ENCODE results near the gene RAB42.

DNA sequence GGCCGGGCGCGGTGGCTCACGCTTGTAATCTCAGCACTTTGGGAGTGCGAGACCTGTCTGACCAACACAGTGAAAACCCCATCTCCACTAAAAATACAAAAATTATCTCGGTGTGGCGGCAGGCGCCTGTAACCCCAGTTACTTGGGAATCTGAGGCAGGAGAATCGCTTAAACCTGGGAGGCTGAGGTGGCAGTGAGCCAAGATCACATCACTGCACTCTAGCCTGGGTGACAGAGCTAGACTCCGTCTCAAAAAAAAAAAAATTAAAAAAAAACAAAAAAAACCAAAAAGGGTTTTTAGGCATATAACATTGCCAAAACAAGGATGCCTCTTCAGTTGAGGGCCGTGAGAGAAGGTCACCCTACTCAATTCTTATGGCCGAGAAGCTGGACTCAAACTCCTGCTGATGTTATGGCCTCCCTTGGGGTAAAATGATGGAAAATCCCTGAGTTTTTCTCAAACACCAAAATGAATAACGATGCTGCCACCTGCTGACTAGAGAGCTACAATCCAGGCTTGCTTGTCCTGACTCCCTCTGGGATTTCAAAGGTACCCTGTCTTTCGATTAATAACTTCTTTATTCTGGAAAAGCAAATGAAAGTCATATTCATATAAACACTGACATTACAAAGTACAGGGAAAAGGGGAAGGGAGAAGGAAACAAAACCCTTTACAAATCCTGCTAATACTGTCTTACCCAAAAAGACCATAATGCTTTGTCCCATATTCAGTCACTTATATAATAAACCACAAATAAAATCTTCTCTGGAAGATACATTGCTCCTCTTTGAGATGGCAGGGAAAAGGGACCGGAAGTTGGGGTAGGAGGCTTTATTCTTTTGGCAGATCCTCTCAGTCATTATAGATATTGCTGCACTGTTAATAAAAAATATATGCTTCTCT, 10.7 kb downstream of the RAB42 start:
- TF ChIP-seq PML (IDR thresholded peaks at IDR 0.05; ENCODE audit: low read length) (no peak), ZNF274 (IDR thresholded peaks at IDR 0.05; ENCODE audit: borderline replicate concordance, low read depth, low read length) (no peak), BDP1 (IDR thresholded peaks at IDR 0.05; ENCODE audit: insufficient read depth, insufficient read length) (no peak), CHD2 (IDR thresholded peaks at IDR 0.05; ENCODE audit: low read depth, low read length) (no peak), RNF2 (IDR thresholded peaks at IDR 0.05) (no peak), POLR2A (conservative IDR thresholded peaks at IDR 0.05) (no peak), BACH1 (tag; IDR thresholded peaks at IDR 0.05) (no peak), RFX5 (IDR thresholded peaks at IDR 0.05; ENCODE audit: low read depth, low read length) (no peak)
- TF ChIP-seq, protein P1, sequence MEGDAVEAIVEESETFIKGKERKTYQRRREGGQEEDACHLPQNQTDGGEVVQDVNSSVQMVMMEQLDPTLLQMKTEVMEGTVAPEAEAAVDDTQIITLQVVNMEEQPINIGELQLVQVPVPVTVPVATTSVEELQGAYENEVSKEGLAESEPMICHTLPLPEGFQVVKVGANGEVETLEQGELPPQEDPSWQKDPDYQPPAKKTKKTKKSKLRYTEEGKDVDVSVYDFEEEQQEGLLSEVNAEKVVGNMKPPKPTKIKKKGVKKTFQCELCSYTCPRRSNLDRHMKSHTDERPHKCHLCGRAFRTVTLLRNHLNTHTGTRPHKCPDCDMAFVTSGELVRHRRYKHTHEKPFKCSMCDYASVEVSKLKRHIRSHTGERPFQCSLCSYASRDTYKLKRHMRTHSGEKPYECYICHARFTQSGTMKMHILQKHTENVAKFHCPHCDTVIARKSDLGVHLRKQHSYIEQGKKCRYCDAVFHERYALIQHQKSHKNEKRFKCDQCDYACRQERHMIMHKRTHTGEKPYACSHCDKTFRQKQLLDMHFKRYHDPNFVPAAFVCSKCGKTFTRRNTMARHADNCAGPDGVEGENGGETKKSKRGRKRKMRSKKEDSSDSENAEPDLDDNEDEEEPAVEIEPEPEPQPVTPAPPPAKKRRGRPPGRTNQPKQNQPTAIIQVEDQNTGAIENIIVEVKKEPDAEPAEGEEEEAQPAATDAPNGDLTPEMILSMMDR (IDR thresholded peaks at IDR 0.05 in 2 of 3, conservative IDR thresholded peaks at IDR 0.05 in 1 of 3; ENCODE audit: insufficient read depth in 2 of 3, low read depth in 1 of 3, low read length in 3 of 3), result peak; percentile 82 to 94 (median 86)
- TF ChIP-seq, protein P2, sequence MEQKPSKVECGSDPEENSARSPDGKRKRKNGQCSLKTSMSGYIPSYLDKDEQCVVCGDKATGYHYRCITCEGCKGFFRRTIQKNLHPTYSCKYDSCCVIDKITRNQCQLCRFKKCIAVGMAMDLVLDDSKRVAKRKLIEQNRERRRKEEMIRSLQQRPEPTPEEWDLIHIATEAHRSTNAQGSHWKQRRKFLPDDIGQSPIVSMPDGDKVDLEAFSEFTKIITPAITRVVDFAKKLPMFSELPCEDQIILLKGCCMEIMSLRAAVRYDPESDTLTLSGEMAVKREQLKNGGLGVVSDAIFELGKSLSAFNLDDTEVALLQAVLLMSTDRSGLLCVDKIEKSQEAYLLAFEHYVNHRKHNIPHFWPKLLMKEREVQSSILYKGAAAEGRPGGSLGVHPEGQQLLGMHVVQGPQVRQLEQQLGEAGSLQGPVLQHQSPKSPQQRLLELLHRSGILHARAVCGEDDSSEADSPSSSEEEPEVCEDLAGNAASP (IDR thresholded peaks at IDR 0.05), result no peak
- TF ChIP-seq, protein P3, sequence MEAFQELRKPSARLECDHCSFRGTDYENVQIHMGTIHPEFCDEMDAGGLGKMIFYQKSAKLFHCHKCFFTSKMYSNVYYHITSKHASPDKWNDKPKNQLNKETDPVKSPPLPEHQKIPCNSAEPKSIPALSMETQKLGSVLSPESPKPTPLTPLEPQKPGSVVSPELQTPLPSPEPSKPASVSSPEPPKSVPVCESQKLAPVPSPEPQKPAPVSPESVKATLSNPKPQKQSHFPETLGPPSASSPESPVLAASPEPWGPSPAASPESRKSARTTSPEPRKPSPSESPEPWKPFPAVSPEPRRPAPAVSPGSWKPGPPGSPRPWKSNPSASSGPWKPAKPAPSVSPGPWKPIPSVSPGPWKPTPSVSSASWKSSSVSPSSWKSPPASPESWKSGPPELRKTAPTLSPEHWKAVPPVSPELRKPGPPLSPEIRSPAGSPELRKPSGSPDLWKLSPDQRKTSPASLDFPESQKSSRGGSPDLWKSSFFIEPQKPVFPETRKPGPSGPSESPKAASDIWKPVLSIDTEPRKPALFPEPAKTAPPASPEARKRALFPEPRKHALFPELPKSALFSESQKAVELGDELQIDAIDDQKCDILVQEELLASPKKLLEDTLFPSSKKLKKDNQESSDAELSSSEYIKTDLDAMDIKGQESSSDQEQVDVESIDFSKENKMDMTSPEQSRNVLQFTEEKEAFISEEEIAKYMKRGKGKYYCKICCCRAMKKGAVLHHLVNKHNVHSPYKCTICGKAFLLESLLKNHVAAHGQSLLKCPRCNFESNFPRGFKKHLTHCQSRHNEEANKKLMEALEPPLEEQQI (IDR thresholded peaks at IDR 0.05), result no peak
